Measurements from ENCODE around the gene LIPC. TPM values are rescaled to one million over a fixed set of nuclear protein-coding genes. Genes with fewer than 3 reads are reported as not detected.

Gene LIPC
- total RNA-seq, 2 donors from 2014 or later = 2.9 to 13.8 TPM

DNA sequence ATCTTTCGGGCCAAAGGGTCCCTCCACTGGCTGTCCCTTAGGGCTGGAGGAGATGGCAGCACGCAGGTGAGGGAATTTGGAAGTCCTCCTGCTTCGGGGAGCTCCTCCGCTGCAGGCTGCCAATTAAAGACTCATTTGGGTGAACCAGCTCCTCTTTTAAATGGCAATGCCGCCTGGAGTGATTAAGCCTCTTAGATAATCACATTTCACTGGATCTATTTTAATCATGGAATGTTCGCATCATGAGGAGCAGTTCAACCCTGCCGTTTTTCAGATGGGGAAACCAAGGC is 117.9 kb downstream of the LIPC start:
- intact Hi-C loops (cut with DNase I) = no loop called here
- TF ChIP-seq, protein P1, sequence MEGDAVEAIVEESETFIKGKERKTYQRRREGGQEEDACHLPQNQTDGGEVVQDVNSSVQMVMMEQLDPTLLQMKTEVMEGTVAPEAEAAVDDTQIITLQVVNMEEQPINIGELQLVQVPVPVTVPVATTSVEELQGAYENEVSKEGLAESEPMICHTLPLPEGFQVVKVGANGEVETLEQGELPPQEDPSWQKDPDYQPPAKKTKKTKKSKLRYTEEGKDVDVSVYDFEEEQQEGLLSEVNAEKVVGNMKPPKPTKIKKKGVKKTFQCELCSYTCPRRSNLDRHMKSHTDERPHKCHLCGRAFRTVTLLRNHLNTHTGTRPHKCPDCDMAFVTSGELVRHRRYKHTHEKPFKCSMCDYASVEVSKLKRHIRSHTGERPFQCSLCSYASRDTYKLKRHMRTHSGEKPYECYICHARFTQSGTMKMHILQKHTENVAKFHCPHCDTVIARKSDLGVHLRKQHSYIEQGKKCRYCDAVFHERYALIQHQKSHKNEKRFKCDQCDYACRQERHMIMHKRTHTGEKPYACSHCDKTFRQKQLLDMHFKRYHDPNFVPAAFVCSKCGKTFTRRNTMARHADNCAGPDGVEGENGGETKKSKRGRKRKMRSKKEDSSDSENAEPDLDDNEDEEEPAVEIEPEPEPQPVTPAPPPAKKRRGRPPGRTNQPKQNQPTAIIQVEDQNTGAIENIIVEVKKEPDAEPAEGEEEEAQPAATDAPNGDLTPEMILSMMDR (IDR thresholded peaks at IDR 0.05) = no peak
- DNase-seq = no peak
- H3K4me3 ChIP-seq = no peak overlapping the region
- no peaks in the 10 kb centered on the region for H3K4me1 ChIP-seq
- no peak overlapping the region for H3K27ac ChIP-seq
- H3K27me3 ChIP-seq = no peaks in the 10 kb centered on the region
- H3K9me3 ChIP-seq = no peaks in the 10 kb centered on the region
- no peak overlapping the region for H3K9ac ChIP-seq (ENCODE audit: low read depth in 2 of 2, low read length in 2 of 2)
- no peaks in the 10 kb centered on the region for H3K36me3 ChIP-seq

DNA sequence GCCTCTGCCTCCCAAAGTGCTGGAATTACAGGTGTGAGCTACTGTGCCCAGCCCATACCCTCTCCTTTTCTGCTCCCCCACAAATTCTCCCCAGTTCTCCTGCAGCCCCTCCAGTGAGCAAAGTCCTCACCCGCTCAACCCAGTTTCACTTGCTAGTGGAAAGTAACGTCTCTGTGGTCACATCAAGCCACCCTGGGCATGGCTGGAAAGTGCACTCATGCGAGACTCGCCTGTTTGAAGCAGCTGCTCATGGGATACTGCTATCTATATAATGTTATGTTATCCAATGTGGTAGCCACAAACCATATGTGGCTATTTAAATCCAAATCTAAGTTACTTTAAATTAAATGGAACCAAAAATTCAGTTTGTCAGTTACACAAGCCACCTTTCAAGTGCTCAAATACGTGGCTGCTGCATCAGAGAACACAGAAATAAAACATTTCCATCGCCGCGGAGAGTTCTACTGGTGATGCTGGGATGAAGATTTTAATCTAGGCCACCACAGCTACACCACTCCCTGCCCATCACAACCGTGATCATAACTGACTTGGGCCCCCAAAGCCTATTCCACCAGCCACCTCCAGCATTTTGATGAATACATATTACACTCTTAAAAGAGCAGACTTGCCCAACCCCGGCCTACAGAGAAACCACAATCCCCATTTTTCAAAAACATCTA is 119.4 kb downstream of the LIPC start:
- H3K4me1 ChIP-seq = no peaks in the 10 kb centered on the region
- H3K4me3 ChIP-seq = no peak overlapping the region
- TF ChIP-seq, protein P1 (IDR thresholded peaks at IDR 0.05) = no peak
- H3K27me3 ChIP-seq = no peaks in the 10 kb centered on the region
- H3K27ac ChIP-seq = peak overlapping the region; percentile 77
- peak overlapping the region in 1 of 2 donors; percentile 76 for H3K9ac ChIP-seq (ENCODE audit: low read depth in 2 of 2, low read length in 2 of 2)
- no peaks in the 10 kb centered on the region for H3K9me3 ChIP-seq
- H3K36me3 ChIP-seq = no peaks in the 10 kb centered on the region
- intact Hi-C loops (cut with DNase I) = no loop called here
- no peak for DNase-seq

DNA sequence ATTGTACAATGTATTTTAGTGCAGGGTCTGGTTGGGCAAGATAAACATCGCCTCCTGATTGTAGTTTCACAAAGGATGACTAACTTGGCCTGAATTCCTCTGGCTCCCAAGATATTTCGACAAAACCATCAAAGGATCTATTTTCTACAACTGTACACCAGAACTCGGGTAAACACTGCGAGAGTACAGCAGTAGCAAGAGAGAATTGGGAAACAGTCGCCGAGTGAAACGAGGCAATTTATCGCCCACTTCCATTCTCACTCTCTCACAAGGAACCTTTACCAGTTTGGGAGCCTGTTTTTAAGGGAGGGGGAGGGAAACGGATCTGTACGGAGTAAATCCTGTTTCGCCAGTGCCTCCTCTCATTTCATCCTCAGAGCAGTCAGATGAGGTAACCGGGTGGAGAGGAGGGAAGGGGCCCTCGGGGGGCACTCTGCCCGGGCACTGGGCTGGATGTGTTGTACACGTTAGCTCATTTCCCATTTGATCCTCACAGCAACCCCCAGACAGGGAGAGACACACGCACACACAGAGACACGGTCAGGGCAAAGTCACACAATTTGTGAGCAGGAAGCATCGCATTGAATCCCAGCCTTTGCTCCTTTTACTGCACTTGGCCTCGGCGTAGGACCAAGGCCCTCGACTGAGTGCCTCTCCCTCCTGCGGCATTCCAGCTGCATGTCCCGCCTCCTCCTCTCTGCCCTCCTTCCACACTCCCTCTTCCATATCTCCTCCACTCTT is 120.1 kb downstream of the LIPC start:
- H3K9ac ChIP-seq (ENCODE audit: low read depth in 2 of 2, low read length in 2 of 2) = peak overlapping the region; percentile 27 to 76
- no peak overlapping the region for H3K4me3 ChIP-seq
- TF ChIP-seq, protein P1 (IDR thresholded peaks at IDR 0.05) = no peak
- no peaks in the 10 kb centered on the region for H3K36me3 ChIP-seq
- no peaks in the 10 kb centered on the region for H3K4me1 ChIP-seq
- H3K27ac ChIP-seq = peak overlapping the region; percentile 77
- H3K9me3 ChIP-seq = no peaks in the 10 kb centered on the region
- DNase-seq = peak; percentile 81
- H3K27me3 ChIP-seq = no peaks in the 10 kb centered on the region
- intact Hi-C loops (cut with DNase I) = no loop called here

DNA sequence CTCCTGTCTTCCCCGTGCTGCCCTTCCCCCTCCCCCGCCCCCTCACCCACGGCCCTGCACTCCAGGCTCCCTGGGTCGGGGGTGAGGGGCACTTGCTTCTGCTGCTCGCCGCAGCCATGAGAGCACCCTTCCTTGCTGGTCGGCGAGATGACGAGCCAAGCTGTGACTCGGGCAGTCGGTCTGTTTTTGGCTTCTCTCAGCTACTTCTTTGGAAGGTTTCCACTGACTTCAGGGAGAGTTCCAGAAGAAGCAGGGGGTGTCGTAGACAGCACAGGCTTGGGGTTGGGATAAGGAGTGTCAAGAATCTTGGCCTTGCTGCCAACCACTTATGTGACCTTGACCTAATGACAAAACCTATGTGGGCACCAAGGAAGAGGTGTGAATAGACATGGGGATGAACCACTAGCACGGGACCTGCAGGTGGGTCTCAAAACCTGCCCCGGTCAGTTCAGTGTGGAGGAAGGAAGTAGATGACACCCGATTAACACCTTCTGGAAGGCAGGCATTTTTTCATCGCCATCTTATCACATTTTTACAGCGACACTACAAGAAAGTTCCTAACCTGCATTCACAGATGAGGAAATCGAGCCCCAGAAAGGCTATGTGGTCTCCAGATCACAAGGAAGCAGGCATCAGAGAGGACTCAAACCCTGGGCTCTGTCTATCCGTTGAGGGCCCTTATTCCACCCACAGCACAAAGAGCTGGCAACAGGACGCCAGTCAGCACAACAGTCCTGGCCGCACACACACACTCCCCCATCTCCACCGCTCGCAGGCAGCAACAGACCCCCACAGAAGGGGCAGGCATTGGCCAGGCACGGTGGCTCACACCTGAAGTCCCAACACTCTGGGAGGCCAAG is 120.9 kb downstream of the LIPC start:
- H3K4me1 ChIP-seq = no peaks in the 10 kb centered on the region
- intact Hi-C loops (cut with DNase I) = no loop called here
- H3K27me3 ChIP-seq = no peaks in the 10 kb centered on the region
- DNase-seq = no peak
- H3K9ac ChIP-seq (ENCODE audit: low read depth in 2 of 2, low read length in 2 of 2) = peak overlapping the region in 1 of 2 donors; percentile 76
- no peak overlapping the region for H3K4me3 ChIP-seq
- no peaks in the 10 kb centered on the region for H3K9me3 ChIP-seq
- TF ChIP-seq, protein P1 (IDR thresholded peaks at IDR 0.05) = no peak
- no peaks in the 10 kb centered on the region for H3K36me3 ChIP-seq
- peak overlapping the region; percentile 77 for H3K27ac ChIP-seq

DNA sequence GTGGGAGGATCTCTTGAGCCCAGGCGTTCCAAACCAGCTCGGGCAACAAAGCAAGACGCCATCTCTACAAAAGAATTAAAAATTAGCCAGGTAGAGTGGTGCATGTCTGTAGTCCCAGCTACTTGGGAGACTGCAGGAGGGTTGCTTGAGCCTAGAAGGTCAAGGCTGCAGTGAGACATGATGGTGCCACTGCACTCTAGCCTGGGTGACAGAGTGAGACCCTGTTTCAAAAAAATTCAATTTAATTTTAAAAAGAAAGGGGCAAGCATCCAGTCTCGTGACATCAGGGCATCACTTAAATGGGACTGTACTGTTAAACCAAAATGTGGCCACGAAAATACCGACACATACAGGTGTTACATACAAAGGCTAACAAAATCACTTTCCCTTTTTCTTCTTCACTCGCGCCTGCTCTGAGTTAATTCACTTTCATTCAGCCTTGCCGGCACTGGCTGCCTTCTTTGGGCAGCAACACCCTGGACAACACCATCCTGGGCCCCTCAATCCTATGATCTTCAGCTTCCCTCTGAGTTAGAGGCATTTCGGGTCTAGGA is 121.7 kb downstream of the LIPC start:
- DNase-seq = no peak
- Histone ChIP-seq H3K36me3 (no peaks in the 10 kb centered on the region), H3K4me3 (no peak overlapping the region), H3K4me1 (no peaks in the 10 kb centered on the region), H3K27me3 (no peaks in the 10 kb centered on the region), H3K9me3 (no peaks in the 10 kb centered on the region), H3K9ac (ENCODE audit: low read depth in 2 of 2, low read length in 2 of 2) (no peak overlapping the region), H3K27ac (no peak overlapping the region)
- TF ChIP-seq, protein P1 (IDR thresholded peaks at IDR 0.05) = no peak
- intact Hi-C loops (cut with DNase I) = no loop called here
